ENCODE measurements around the gene YEATS4. TPM values are rescaled to one million over a fixed set of nuclear protein-coding genes. Genes with fewer than 3 reads are reported as not detected.

YEATS4 gene
- total RNA-seq, 4 donors from 2014 or later: 4.4 to 32.2 (median 7.9) TPM

DNA sequence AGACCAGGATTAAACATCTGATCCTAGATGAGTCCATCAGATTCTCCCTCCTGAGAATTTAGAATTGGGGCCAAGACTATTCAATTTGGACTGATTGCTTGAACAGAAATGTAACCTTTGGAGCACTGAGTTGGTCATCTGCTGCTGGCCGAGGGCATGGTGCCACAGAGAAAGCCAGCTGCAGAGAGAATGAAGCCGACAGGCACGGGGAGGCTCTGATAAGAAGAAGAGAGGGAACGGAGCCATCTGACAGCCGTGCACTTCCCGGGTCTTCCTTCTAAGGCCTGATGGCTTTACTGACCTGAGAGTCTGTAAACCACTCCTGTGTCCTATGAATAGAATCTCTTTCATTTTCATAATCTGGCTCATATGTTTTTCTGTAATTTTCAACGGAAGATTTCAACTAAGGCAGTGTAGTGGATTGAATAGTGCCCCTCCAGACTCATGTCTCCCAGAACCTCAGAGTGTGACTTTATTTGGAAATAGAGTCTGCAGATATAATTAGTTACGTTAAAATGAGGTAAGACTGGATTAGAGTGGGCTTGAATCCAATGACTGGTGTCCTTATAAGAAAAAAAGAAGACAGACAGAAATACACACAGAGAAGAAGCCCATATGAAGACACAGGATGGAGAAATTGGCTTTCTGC, 71.5 kb downstream of the YEATS4 start:
- no peaks in the 10 kb centered on the region for H3K9me3 ChIP-seq
- intact Hi-C loops (cut with DNase I; ENCODE audit: low total_unique reads) (no loop called here), in situ Hi-C loops (cut with MboI; ENCODE audit: low pct_ligation_motif_present in 1 of 4, low pct_unique_long_range_greater_than_20kb in 1 of 4, low sequenced_read_pairs in 3 of 4) (no loop called here)
- DNase-seq: no peak
- no peaks in the 10 kb centered on the region for H3K36me3 ChIP-seq
- H3K4me1 ChIP-seq: no peaks in the 10 kb centered on the region
- no peak overlapping the region for H3K4me3 ChIP-seq
- WGBS, 2 donors (ENCODE audit: low coverage in 1 of 2): 62 to 93% methylated on average over 2 to 8 of the region's 8 CpGs
- TF ChIP-seq EP300 (IDR thresholded peaks at IDR 0.05; ENCODE audit: low read depth) (no peak), POLR2A (IDR thresholded peaks at IDR 0.05) (no peak), POLR2AphosphoS5 (IDR thresholded peaks at IDR 0.05) (no peak)
- TF ChIP-seq, protein P1, sequence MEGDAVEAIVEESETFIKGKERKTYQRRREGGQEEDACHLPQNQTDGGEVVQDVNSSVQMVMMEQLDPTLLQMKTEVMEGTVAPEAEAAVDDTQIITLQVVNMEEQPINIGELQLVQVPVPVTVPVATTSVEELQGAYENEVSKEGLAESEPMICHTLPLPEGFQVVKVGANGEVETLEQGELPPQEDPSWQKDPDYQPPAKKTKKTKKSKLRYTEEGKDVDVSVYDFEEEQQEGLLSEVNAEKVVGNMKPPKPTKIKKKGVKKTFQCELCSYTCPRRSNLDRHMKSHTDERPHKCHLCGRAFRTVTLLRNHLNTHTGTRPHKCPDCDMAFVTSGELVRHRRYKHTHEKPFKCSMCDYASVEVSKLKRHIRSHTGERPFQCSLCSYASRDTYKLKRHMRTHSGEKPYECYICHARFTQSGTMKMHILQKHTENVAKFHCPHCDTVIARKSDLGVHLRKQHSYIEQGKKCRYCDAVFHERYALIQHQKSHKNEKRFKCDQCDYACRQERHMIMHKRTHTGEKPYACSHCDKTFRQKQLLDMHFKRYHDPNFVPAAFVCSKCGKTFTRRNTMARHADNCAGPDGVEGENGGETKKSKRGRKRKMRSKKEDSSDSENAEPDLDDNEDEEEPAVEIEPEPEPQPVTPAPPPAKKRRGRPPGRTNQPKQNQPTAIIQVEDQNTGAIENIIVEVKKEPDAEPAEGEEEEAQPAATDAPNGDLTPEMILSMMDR (IDR thresholded peaks at IDR 0.05): no peak
- H3K27me3 ChIP-seq: no peaks in the 10 kb centered on the region
- H3K27ac ChIP-seq: no peak overlapping the region

DNA sequence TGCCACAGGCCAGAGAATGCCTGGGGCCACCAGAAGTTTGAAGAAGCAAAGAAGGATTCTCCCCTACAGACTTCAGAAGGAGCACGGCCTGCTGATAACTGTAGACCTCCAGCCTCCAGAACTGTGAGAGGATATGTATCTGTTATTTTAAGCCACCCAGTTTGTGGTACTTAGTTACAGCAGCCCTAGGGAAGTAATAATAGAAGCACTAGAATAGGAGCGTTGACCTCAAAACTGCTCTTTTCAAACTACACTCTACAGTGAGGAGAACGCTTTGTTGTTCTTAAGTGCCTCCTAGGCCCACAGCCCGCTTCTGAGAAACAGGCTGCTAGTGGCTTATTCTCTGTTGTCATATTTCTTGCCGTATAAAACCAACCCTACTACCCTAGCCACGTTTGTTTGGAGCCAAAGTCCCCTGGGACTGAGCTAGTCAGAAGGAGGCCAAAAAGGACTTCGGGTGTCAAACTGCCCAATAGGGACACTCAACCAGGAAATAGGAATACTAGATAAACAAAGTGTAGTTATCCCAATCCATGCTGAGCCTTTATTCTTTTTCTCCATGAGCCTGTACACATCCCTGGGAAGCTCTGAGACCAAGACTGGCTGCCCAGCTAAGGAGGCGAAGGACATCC, 72.2 kb downstream of the YEATS4 start:
- intact Hi-C loops (cut with DNase I; ENCODE audit: low total_unique reads): no loop called here
- Histone ChIP-seq H3K27me3 (no peaks in the 10 kb centered on the region), H3K27ac (no peak overlapping the region), H3K4me1 (no peaks in the 10 kb centered on the region), H3K9me3 (no peaks in the 10 kb centered on the region), H3K36me3 (no peaks in the 10 kb centered on the region), H3K4me3 (no peak overlapping the region)
- 74 to 79% methylated on average over 5 to 8 of the region's 8 CpGs for WGBS, 2 donors (ENCODE audit: low coverage in 1 of 2)
- DNase-seq: no peak
- in situ Hi-C loops (cut with MboI; ENCODE audit: low pct_ligation_motif_present in 1 of 4, low pct_unique_long_range_greater_than_20kb in 1 of 4, low sequenced_read_pairs in 3 of 4): no loop called here
- TF ChIP-seq, protein P1 (IDR thresholded peaks at IDR 0.05): no peak
- TF ChIP-seq POLR2A (IDR thresholded peaks at IDR 0.05) (no peak), EP300 (IDR thresholded peaks at IDR 0.05; ENCODE audit: low read depth) (no peak), POLR2AphosphoS5 (IDR thresholded peaks at IDR 0.05) (no peak)

DNA sequence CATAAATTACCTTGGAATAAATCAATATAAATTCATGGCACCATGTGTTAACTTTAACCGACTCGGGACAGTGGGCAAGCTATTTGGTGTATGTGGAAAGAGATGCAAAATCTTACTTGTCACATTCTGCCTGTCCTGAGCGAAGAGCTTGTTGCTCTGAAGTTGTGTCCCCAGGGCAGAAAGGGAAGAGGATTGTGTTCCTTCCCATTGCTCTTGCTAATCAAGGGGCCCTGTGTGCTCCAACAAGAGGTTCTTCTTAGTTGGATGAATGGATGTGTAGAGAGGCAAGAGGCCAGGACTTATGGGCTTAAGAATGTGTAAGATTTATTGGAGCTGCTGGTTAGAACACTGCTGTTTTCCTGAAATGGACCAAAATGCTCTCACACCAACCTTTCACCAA, 74.1 kb downstream of the YEATS4 start:
- 92 to 100% methylated on average over 1 to 3 of the region's 3 CpGs for WGBS, 2 donors (ENCODE audit: low coverage in 1 of 2)
- intact Hi-C loops (cut with DNase I; ENCODE audit: low total_unique reads): no loop called here

DNA sequence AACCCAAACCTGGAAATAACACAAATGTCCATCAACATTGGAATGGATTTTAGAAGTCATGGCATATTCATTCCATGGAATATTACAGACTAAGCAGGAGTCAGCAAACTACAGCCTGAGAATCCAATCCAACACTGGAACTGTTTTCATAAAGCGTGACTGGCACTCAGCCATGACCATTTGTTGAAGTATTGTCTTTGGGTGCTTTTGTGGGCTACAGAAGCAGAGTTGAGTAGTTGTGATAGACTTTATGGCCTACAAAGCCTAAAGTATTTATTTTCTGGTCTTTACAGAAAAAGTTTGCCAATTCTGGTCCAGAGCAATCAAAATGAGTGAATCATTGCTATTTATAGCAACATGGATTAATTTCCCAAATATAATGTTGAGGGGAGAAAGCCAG, 76.1 kb downstream of the YEATS4 start:
- TF ChIP-seq POLR2AphosphoS5 (IDR thresholded peaks at IDR 0.05) (no peak), POLR2A (IDR thresholded peaks at IDR 0.05) (no peak), EP300 (IDR thresholded peaks at IDR 0.05; ENCODE audit: low read depth) (no peak)
- TF ChIP-seq, protein P1 (IDR thresholded peaks at IDR 0.05): no peak
- intact Hi-C loops (cut with DNase I; ENCODE audit: low total_unique reads): no loop called here
- Histone ChIP-seq H3K36me3 (no peaks in the 10 kb centered on the region), H3K27ac (no peak overlapping the region), H3K4me1 (no peaks in the 10 kb centered on the region), H3K27me3 (no peaks in the 10 kb centered on the region), H3K9me3 (no peaks in the 10 kb centered on the region), H3K4me3 (no peak overlapping the region)
- no peak for DNase-seq
- in situ Hi-C loops (cut with MboI; ENCODE audit: low pct_ligation_motif_present in 1 of 4, low pct_unique_long_range_greater_than_20kb in 1 of 4, low sequenced_read_pairs in 3 of 4): no loop called here
- 81% methylated on average over 1 of the region's 1 CpG; no CpG with 5 or more reads in 1 of the 2 donors for WGBS, 2 donors (ENCODE audit: low coverage in 1 of 2)

More for the DNA sequence above, 74.1 kb downstream of the YEATS4 start:
- no peak for TF ChIP-seq EP300 (IDR thresholded peaks at IDR 0.05; ENCODE audit: low read depth)
- TF ChIP-seq, protein P1 (IDR thresholded peaks at IDR 0.05): no peak
- no peak for TF ChIP-seq POLR2AphosphoS5 (IDR thresholded peaks at IDR 0.05)
- TF ChIP-seq POLR2A (IDR thresholded peaks at IDR 0.05): no peak
- H3K27me3 ChIP-seq: no peaks in the 10 kb centered on the region
- no peak for DNase-seq
- no peaks in the 10 kb centered on the region for H3K4me1 ChIP-seq
- no peaks in the 10 kb centered on the region for H3K9me3 ChIP-seq
- no peak overlapping the region for H3K4me3 ChIP-seq
- in situ Hi-C loops (cut with MboI; ENCODE audit: low pct_ligation_motif_present in 1 of 4, low pct_unique_long_range_greater_than_20kb in 1 of 4, low sequenced_read_pairs in 3 of 4): no loop called here
- H3K27ac ChIP-seq: no peak overlapping the region
- no peaks in the 10 kb centered on the region for H3K36me3 ChIP-seq

Data from transverse colon (tissue), 4 donors.